ENCODE results near the gene APOBEC4.

Gene APOBEC4

GRCh38 chr1:183674886-183675285 lies 21.8 kb upstream of the APOBEC4 start:
- no peak for DNase-seq

- DNase-seq = no peak
Observed at GRCh38 chr1:183674339-183674738, 21.2 kb upstream of the APOBEC4 start.

GRCh38 chr1:183673605-183674323 lies 20.6 kb upstream of the APOBEC4 start:
- DNase-seq = no peak

GRCh38 chr1:183670169-183670568 lies 17.1 kb upstream of the APOBEC4 start:
- DNase-seq = no peak

GRCh38 chr1:183656355-183656754 lies 3.2 kb upstream of the APOBEC4 start:
- DNase-seq = no peak

GRCh38 chr1:183655562-183656075 lies 2.5 kb upstream of the APOBEC4 start:
- DNase-seq = peak; percentile 56 to 71

GRCh38 chr1:183654706-183655105 lies 1.6 kb upstream of the APOBEC4 start:
- no peak for DNase-seq

GRCh38 chr1:183653876-183654451 lies 848 bp upstream of the APOBEC4 start:
- DNase-seq = no peak

- DNase-seq = no peak
Observed at GRCh38 chr1:183653462-183653794, 312 bp upstream of the APOBEC4 start.

GRCh38 chr1:183652107-183652506 lies 1.0 kb downstream of the APOBEC4 start:
- no peak for DNase-seq

GRCh38 chr1:183651612-183652011 lies 1.5 kb downstream of the APOBEC4 start:
- DNase-seq = no peak

- DNase-seq = no peak
Observed at GRCh38 chr1:183648042-183648441, 5.1 kb downstream of the APOBEC4 start.

- no peak for DNase-seq
Observed at GRCh38 chr1:183646776-183647175, 6.3 kb downstream of the APOBEC4 start.

GRCh38 chr1:183645531-183645930 lies 7.6 kb downstream of the APOBEC4 start:
- DNase-seq = no peak

GRCh38 chr1:183642166-183642565 lies 10.9 kb downstream of the APOBEC4 start:
- DNase-seq = no peak

- no peak for DNase-seq
Observed at GRCh38 chr1:183640193-183640592, 12.9 kb downstream of the APOBEC4 start.

GRCh38 chr1:183638649-183639387 lies 14.3 kb downstream of the APOBEC4 start:
- DNase-seq = no peak

GRCh38 chr1:183636783-183637182 lies 16.3 kb downstream of the APOBEC4 start:
- no peak for DNase-seq

- no peak for DNase-seq
Observed at GRCh38 chr1:183636334-183636682, 16.8 kb downstream of the APOBEC4 start.

- DNase-seq = peak; percentile 91 to 93
Observed at GRCh38 chr1:183635606-183636333, 17.3 kb downstream of the APOBEC4 start, which contains the start of gene ARPC5. Gene ARPC5, minus strand, starts transcription at chr1:183635783. Its CDS starts 124 bp downstream, at chr1:183635659.

- DNase-seq = peak in 1 of 2 experiments; percentile 43
Observed at GRCh38 chr1:183635099-183635605, 18.0 kb downstream of the APOBEC4 start.

- no peak for DNase-seq
Observed at GRCh38 chr1:183634429-183635065, 18.6 kb downstream of the APOBEC4 start.

Measured in SHP77 (cell line).